Hepatocyte (in vitro differentiated cells): ENCODE measurements around the gene APOL1.
"Not testable (repeated sequence)": the region's sequence is repeated elsewhere in the genome, so short reads cannot be mapped to it uniquely, and the experiment has no call there.

Source experiments
- EZH2 ChIP-seq: fragments of 200-600 bp; sonication (generic); IDR thresholded peaks from 2 replicates; pipeline ENCODE4 v1.6.1; 2016; ENCODE audit warnings: antibody characterized with exemption, mild to moderate bottlenecking, borderline replicate concordance
- EZH2phosphoT487 ChIP-seq: fragments of 200-600 bp; sonication (generic); IDR thresholded peaks from one replicate; pipeline ENCODE4 v1.6.1; 2018; ENCODE audit warnings: antibody characterized with exemption, mild to moderate bottlenecking, low read depth, moderate library complexity; ENCODE audit not compliant: unreplicated experiment, severe bottlenecking
- TF ChIP-seq, protein P1 (sequence below): fragments of 200-600 bp; sonication (generic); IDR thresholded peaks from 2 replicates; pipeline ENCODE4 v1.5.1; 2016; ENCODE audit warnings: antibody characterized with exemption, mild to moderate bottlenecking; ENCODE audit not compliant: poor library complexity

DNA sequence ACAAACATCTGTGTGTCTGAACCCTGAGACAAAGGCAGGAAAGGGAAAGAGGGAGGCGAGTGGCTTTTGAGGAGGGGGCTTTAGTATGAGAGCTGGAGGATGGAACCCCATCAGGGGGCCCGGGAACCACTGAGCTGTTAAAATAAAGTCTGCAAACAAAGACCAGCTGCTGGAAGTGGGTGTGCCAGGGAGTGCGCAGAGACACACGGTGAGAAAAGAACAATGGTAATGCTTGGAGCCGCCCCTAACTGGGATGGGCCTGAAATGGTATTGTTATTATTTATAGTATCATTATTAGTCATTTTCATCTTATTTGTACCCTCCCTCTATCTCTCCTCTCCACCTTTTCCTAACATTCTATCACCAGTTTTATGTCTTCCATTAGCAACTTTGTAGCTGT is 2.6 kb downstream of the APOL1 start:
- TF ChIP-seq, protein P1, sequence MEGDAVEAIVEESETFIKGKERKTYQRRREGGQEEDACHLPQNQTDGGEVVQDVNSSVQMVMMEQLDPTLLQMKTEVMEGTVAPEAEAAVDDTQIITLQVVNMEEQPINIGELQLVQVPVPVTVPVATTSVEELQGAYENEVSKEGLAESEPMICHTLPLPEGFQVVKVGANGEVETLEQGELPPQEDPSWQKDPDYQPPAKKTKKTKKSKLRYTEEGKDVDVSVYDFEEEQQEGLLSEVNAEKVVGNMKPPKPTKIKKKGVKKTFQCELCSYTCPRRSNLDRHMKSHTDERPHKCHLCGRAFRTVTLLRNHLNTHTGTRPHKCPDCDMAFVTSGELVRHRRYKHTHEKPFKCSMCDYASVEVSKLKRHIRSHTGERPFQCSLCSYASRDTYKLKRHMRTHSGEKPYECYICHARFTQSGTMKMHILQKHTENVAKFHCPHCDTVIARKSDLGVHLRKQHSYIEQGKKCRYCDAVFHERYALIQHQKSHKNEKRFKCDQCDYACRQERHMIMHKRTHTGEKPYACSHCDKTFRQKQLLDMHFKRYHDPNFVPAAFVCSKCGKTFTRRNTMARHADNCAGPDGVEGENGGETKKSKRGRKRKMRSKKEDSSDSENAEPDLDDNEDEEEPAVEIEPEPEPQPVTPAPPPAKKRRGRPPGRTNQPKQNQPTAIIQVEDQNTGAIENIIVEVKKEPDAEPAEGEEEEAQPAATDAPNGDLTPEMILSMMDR, result not testable (repeated sequence)
- not testable (repeated sequence) for TF ChIP-seq EZH2, EZH2phosphoT487
